IPS DF 19.7 (cell line): ENCODE measurements around the gene CYSRT1.

Source experiments
- DNase-seq: peaks from one replicate; pipeline ENCODE4 v3.0.0-alpha.2; 2013; ENCODE audit warnings: low read depth, low spot score

Gene CYSRT1

DNA sequence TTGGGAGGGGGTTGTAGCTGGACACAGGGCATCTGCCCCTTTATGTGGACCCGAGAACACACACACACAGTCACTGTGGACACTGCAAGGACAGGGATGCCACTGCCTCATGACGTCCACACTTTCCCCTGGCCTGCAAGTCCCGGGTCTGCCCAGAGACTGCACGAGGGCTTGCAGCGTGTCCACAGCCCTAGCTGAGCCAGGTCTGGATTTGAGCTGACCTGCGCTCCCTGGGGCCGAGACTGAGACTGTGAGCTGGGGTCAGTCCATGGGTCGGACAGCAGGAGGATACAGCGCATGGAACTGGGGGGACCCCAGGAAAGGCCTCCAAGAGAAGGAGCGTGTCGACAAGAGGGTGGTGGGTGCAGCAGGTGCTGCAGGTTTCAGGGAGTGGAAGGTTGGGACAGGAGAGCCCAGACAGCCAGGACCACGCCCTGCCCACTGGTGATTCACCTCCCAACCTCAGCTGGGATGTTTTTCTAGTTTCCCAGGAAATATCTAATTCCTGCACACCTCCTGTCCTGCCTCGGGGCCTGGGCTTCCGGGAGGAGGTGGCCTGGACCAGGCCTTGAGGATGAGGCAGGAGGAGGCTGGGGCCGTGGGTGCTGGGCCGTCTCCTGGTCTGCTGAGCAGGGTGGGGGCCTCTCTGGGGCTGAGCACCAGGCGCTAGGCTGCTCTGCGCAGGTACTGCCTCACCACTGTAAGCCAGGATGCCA lies 1.5 kb downstream of the CYSRT1 start:
- DNase-seq = no peak

- no peak for DNase-seq
These were observed 2.3 kb downstream of the CYSRT1 start, which contains the start of gene RNF224 for GRCh38 chr9:137227054-137227852. TSS of gene RNF224 (plus strand) at chr9:137227502. CDS start at chr9:137228336, 834 bp downstream.

DNA sequence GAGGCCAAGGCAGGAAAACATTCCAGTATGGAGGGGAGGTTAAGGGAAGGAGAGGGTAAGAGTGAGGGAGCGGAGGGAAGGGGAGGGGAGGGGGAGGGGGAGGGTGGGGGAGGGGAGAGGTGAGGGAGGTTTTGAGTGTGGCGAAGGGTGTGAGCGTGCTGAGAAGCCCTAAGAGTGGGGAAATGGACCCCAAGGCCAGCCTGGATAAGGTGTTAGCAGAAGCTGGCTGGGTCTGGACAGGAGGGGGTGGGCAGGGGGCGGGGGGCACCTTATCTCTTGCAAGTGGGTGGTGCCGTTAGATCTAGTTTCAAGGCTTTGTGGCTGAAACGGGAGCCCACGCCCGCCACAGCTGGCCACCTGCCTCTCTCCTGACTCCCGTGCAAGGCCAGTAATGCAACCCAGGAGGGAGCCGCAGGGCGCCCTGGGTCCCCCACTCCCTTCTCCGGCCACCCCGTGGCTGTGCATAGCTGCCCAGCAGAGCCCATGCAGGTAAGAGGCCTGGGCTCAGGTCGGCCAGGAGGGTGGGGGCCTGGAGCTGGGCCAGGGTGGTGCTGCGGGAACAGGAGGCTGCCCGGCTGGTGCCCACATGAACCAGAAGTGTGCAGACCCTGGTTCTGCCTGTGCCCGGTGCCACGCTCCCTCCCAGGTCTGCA lies 3.0 kb downstream of the CYSRT1 start:
- DNase-seq = no peak

DNA sequence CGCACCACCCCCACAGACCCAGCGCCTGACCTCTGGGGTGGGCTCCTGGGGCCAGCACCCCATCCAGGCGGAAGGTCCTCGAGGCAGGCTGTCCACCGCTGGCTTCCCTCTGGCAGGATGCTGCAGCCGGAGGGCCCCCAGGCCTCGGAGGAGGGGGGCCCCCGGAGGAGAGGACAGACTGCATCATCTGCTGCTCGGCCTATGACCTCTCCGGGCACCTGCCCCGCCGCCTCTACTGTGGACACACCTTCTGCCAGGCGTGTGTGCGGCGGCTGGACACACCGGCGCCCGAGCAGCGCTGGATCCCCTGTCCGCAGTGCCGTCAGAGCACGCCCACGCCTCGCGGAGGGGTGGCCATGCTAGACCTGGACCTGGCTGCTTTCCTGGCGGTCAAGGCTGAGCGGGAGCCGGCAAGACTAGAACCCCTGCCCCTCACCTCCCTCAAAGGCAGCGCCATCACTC lies 3.6 kb downstream of the CYSRT1 start:
- DNase-seq = no peak

- no peak for DNase-seq
These were observed 4.3 kb downstream of the CYSRT1 start for GRCh38 chr9:137228968-137229896.

- no peak for DNase-seq
These were observed 5.1 kb downstream of the CYSRT1 start for GRCh38 chr9:137229903-137230704.

- DNase-seq = no peak
These were observed 5.9 kb downstream of the CYSRT1 start, which contains the start of gene SLC34A3 for GRCh38 chr9:137230705-137231371. TSS of gene SLC34A3 (plus strand) at chr9:137230901. CDS start at chr9:137231703, 802 bp downstream.

- DNase-seq = no peak
These were observed 6.5 kb downstream of the CYSRT1 start for GRCh38 chr9:137231372-137232039.

- DNase-seq = no peak
These were observed 7.1 kb downstream of the CYSRT1 start for GRCh38 chr9:137232101-137232500.

- DNase-seq = no peak
These were observed 7.5 kb downstream of the CYSRT1 start for GRCh38 chr9:137232510-137232909.

GRCh38 chr9:137233143-137233980 lies 8.4 kb downstream of the CYSRT1 start:
- DNase-seq = no peak

- no peak for DNase-seq
These were observed 9.2 kb downstream of the CYSRT1 start for GRCh38 chr9:137234055-137234697.

DNA sequence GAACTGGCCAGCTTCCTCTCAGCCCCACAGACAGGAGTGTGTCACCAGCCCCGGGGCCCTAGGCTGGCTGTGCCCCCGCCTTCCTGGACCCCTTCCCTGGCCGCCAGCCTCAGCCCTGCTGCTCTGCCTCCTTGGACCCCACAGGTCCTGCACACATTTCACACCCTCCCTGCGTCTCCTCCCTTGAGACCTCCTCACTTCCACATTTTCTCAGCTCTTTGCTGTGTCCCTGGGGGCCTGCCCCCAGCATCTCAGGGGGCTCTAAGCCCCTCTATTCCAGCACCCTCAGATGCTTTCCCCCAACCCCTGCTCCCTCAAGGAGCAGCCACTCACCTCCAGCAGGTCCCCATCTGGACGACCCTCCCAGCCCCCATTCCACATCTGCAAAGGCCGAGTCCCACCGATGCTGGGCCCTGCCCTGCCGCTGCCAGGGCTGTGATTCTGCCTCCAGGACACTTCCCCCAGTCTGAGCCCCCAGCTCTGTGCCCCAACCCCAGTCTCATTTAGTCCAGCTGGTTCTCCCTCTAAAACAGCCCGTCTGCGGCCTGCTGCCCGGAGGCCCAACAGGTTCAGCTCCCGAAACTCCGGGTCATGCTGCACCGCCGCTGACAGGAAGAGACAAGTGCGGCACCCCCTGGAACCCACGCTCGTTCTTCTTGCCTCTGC lies 9.9 kb downstream of the CYSRT1 start:
- DNase-seq = no peak

- DNase-seq = no peak
These were observed 10.7 kb downstream of the CYSRT1 start for GRCh38 chr9:137235424-137236237.

DNA sequence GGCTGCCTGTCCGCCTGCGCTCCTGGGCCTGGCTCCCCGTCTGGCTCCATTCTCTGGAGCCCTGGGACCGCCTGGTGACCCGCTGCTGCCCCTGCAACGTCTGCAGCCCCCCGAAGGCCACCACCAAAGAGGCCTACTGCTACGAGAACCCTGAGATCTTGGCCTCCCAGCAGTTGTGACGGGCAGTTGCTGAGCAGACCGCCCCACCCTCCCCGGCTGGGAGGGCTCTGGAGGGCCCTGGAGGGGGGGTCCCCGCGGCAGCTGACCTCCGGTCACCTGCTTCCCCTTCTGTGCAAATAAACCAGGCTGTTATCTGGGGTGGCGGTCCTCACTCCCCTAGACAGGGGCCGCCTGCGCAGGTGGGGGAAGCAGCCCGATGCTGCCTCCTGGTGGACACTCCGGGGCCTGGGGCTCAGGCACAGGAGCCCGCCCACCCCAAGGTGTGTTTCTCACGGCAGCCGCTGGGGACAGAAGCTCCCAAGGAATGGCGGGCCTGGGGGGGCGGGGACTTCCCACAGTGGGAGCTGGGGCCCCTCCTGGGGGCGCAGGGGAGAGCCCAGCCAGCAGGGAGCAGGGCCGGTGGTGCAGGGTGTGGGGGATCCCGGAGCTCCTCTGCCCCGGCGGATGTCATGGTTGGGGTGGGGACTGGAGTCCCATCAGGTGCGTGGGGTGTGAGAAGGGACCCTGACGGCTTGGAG lies 11.4 kb downstream of the CYSRT1 start:
- DNase-seq = no peak
